GM12864 (cell line): Measurements from ENCODE around the gene RPS6KA1.

Experiments
- DNase-seq: peaks from one replicate; pipeline ENCODE4 v3.0.0-alpha.2; 2011; ENCODE audit warnings: low read depth
- H3K4me3 ChIP-seq: 2 replicates; pipeline ENCODE4 v1.5.1; 2011; ENCODE audit warnings: mild to moderate bottlenecking, low read depth, low read length, control low read depth
- CTCF ChIP-seq: IDR thresholded peaks from 2 replicates; pipeline ENCODE4 v1.5.1; 2011; ENCODE audit warnings: low read depth, mild to moderate bottlenecking, moderate library complexity, low read length, control low read depth, inconsistent platforms; ENCODE audit errors: missing control alignments

Gene RPS6KA1

DNA sequence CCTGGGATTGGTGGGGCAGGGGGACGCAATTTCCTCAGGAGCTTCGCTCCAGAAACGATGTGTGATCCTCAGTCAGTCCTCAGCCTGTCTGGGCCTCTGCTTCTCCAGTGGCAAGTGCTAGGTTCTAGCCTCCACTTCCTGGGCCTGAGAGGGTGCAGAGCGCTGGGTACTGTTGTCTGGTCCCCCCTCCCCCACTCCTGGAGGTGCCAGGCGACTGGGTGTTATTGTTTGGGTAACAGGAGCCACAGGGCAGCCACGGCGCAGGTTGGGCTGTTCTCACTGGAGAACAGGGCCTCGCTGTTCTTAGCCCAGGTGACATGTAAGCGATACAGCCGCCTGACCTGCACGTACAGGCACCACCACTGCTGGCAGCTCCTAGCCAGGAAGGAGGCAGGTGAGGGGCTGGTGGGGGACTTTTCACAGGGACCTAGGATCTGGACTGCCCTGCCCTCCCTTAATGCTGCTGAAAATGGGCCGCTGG, 2.1 kb downstream of the RPS6KA1 start:
- TF ChIP-seq CTCF: no peak
- no peak for DNase-seq
- H3K4me3 ChIP-seq: no peak overlapping the region

DNA sequence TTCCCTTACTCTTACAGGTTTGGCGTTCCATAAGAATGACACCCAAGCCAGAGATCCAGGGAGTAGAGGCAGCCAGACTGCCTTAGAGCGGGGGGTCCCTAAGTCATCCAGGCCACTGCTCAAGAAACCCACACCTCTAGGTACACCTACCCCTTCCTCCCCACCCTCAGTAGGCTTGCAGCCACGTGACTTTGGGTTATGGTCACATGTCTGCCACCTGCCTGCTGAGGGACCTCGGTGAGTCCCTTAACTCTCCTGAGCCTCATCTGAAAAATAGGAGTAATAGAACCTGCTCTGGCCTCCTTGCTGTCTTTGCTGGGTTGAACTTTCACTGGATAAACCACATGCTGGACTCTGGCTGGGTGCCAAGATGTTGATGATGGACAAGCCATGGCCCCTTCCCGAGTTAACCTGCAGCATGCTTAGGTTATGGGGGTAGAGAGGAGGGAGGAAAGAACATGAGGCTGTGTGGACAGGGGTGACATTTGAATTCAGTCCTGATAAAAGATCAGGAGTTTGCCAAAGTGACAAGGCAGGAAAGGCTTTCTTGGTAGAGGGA, 4.5 kb downstream of the RPS6KA1 start:
- no peak overlapping the region for H3K4me3 ChIP-seq

GRCh38 chr1:26535201-26535600, 5.6 kb downstream of the RPS6KA1 start:
- H3K4me3 ChIP-seq: no peak overlapping the region
- no peak for DNase-seq
- no peak for TF ChIP-seq CTCF

More for the DNA sequence above, 4.5 kb downstream of the RPS6KA1 start:
- DNase-seq: no peak
- no peak for TF ChIP-seq CTCF

DNA sequence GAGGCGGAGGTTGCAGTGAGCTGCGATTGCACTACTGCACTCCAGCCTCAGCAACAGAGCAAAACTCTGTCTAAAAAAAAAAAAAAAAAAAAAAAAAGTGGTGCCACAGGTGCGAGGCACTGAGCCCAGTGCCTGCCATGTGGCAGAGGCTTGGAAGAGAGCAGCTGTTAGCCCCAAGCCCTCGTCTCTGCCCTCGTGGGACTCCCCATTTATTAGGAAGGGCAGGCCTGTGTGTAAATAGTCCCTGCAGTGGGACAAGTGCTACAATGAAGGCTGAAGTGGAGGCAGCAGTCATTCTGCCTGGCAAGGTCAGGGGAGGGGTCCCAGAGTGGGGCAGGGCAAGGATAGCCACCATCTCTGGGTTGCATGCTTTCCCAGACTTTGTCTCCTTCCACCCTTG, 6.5 kb downstream of the RPS6KA1 start:
- DNase-seq: no peak
- H3K4me3 ChIP-seq: no peak overlapping the region

GRCh38 chr1:26536521-26536920, 7.0 kb downstream of the RPS6KA1 start:
- no peak for TF ChIP-seq CTCF
- no peak overlapping the region for H3K4me3 ChIP-seq
- DNase-seq: no peak

More for the DNA sequence above, 6.5 kb downstream of the RPS6KA1 start:
- no peak for TF ChIP-seq CTCF

DNA sequence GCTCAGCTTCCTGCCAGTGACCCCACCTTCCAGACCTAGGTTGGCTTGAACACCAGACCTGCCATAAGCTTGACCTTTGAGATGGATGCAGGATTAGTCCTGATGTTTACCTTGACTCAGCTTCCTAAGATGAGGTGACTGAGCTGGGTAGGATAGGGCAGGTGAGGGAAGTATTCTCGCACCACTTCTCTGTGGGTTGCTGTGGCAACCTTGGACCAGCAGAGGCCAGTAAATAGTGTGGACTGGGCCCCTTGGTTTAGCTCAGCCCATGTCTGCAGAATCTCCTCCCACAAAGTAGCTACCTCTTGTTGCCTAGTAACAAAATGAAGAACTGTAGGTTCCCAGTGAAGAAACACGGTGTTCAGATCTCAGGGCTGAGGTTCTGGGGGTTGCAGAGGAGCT, 8.4 kb downstream of the RPS6KA1 start:
- no peak overlapping the region for H3K4me3 ChIP-seq
- DNase-seq: no peak
- peak; percentile 41 for TF ChIP-seq CTCF
